CD4-positive, alpha-beta T cell treated with Interferon gamma for 1 hour (primary cell): ENCODE measurements around the gene RBP3.

Experiments used
- DNase-seq: peaks from one replicate; pipeline ENCODE4 v3.0.0-alpha.2; 2020

RBP3 gene

GRCh38 chr10:47319784-47320183, 28.4 kb upstream of the RBP3 start:
- no peak for DNase-seq

GRCh38 chr10:47320812-47321211, 27.4 kb upstream of the RBP3 start:
- DNase-seq: no peak

- no peak for DNase-seq
Measured at GRCh38 chr10:47321521-47322195, 26.5 kb upstream of the RBP3 start.

- DNase-seq: no peak
Measured at GRCh38 chr10:47322300-47323061, 25.7 kb upstream of the RBP3 start, which contains the start of gene GDF2. TSS of gene GDF2 (plus strand) at chr10:47322454. CDS start at chr10:47322669, 215 bp downstream.

GRCh38 chr10:47323087-47323486, 25.1 kb upstream of the RBP3 start:
- no peak for DNase-seq

GRCh38 chr10:47323636-47324296, 24.4 kb upstream of the RBP3 start:
- no peak for DNase-seq

GRCh38 chr10:47325303-47326291, 22.6 kb upstream of the RBP3 start:
- no peak for DNase-seq

GRCh38 chr10:47326306-47326926, 21.7 kb upstream of the RBP3 start:
- DNase-seq: no peak

- DNase-seq: no peak
Measured at GRCh38 chr10:47326927-47327330, 21.2 kb upstream of the RBP3 start.

GRCh38 chr10:47329855-47330254, 18.3 kb upstream of the RBP3 start:
- no peak for DNase-seq

GRCh38 chr10:47330366-47330765, 17.8 kb upstream of the RBP3 start:
- no peak for DNase-seq

GRCh38 chr10:47330804-47331203, 17.4 kb upstream of the RBP3 start:
- no peak for DNase-seq

- DNase-seq: no peak
Measured at GRCh38 chr10:47331491-47331890, 16.7 kb upstream of the RBP3 start.

- no peak for DNase-seq
Measured at GRCh38 chr10:47331954-47332353, 16.2 kb upstream of the RBP3 start.

- DNase-seq: no peak
Measured at GRCh38 chr10:47332371-47332770, 15.8 kb upstream of the RBP3 start.

GRCh38 chr10:47332946-47333345, 15.2 kb upstream of the RBP3 start:
- DNase-seq: no peak

- DNase-seq: no peak
Measured at GRCh38 chr10:47333532-47333931, 14.6 kb upstream of the RBP3 start.

GRCh38 chr10:47334466-47335295, 13.5 kb upstream of the RBP3 start:
- no peak for DNase-seq

GRCh38 chr10:47335906-47336305, 12.3 kb upstream of the RBP3 start:
- no peak for DNase-seq

GRCh38 chr10:47336387-47337134, 11.6 kb upstream of the RBP3 start:
- no peak for DNase-seq
